HG03095 (cell line): Measurements from ENCODE around the gene C2orf49.
"Not testable (repeated sequence)": the region's sequence is repeated elsewhere in the genome, so short reads cannot be mapped to it uniquely, and the experiment has no call there.

Experiments
- ATAC-seq: cut with Tn5 transposase; IDR thresholded peaks from one replicate; pipeline ENCODE4 v1.9.1; 2021; ENCODE audit warnings: moderate library complexity; ENCODE audit not compliant: unreplicated experiment

The C2orf49 gene

DNA sequence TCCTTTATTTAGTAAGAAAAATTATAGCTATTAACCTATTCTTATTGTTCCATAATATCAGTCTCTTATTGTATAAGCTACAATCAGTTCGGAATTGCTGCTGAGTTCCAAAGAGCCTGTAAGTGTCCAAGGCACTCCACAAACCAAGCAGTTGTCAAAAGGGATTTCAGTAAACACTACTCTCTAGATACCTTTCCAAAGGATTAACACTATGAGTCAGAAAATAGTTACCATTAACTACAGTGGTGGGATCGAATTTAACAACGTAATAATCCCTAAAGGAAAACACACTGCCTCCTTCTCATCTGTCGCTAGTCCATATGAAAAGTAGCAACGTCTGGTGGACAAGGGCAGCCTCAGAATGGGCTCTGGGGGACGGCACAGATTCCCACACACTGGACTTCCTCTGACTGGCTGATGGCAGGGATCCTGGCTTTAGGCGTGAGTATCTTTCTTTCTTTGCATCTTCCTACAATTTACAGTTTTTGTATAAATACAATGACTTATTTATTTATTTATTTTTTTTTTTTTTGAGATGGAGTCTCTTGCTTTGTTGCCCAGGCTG lies 16.6 kb upstream of the C2orf49 start:
- no peak for ATAC-seq

DNA sequence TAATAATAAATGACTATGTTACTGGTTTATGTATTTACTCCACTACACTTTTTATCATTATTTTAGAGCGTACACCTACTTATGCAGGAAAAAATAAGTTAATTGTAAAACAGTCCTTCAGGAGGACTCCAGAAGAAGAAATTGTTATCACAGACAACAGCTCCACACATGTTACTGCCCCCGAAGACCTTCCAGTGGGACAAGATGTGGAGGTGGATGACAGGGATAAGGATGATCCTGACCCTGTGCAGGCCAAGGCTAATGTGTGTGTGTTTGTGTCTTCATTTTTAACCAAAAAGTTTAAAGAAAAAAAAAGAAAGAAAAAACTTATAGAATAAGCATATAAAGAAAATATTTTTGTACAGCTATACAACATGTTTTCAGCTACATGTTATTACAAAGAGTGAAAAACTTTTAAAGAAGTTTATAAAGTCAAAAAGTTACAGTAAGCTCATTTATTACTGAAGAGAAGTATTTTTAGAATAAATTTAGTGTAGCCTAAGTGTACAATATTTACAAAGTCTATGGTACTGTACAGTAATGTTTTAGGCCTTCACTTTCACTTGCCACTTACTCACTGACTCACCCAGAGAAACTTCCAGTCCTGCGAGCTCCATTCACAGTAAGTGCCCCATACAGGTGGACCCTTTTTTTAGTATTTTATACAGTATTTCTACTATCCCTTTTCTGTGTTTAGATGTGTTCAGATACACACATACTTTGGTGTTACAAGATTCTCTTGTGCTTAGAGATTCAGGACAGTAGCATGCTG lies 15.3 kb upstream of the C2orf49 start:
- no peak for ATAC-seq

GRCh38 chr2:105323111-105323510 lies 14.2 kb upstream of the C2orf49 start:
- no peak for ATAC-seq

GRCh38 chr2:105324101-105324500 lies 13.2 kb upstream of the C2orf49 start:
- no peak for ATAC-seq

DNA sequence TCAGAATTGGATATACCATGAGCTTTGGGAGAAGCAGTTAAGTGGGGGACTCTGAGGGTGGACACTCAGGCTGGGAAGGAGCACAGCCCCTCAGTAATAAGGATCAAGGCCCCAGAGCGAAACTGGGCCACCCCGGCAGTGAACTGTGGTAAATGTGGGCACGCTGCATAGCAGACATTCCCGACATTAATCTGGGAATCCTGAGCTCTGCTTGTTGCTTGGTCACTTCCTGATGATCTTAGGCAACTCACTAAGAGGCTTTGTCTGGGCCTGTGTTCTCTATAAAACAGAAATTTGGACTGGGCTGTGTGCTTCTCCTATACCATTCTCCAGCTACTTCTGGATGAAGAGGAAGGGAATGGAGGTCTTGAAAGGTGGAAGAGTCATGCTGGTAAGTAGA lies 12.6 kb upstream of the C2orf49 start:
- no peak for ATAC-seq

DNA sequence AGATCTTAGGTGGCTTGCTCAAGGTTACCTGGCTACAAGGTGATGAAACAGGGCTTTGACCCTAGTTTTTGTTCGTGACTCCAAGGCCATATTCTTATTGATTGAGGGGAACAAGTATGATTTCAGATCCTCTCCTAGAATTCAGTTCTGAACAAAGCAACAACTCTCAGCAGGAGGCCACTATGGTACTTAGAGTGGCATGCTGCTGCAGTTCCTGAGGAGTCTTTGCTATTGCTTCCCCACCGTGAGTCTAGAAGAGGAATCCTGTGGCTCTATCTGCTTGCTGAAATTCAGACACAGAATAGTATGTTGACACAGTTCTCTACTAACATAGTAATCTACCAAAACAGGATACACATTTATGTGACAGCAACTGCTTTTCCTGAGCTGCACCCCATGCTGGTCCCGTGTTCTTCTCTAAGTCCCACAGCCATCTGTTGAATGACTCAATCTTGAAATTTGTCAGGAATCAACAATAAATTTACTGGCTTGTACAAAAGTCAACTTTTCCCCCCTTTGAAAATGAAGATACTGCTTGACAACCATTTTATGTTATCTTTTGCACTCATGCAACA lies 11.9 kb upstream of the C2orf49 start:
- ATAC-seq, result no peak

- ATAC-seq, result not testable (repeated sequence)
Observed at GRCh38 chr2:105327271-105327670, 10.1 kb upstream of the C2orf49 start.

DNA sequence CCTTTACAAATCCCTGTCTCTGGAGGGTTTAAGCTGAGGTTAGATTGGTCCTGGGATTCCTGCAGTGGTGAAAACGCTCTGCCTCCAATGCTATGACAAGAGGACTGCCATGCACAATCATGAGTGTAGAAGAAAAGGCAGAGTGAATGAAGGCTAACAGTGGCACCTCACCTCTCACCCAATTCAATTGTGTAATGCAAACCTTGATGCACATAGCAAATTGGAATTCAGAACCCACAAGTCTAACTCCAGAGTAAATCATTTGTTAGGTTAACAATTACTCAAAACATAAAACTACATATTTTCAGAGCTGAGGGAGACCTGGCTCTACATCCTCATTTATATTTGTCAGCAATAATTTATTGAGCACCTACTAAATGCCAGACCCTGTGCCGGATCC lies 9.7 kb upstream of the C2orf49 start:
- ATAC-seq, result no peak

DNA sequence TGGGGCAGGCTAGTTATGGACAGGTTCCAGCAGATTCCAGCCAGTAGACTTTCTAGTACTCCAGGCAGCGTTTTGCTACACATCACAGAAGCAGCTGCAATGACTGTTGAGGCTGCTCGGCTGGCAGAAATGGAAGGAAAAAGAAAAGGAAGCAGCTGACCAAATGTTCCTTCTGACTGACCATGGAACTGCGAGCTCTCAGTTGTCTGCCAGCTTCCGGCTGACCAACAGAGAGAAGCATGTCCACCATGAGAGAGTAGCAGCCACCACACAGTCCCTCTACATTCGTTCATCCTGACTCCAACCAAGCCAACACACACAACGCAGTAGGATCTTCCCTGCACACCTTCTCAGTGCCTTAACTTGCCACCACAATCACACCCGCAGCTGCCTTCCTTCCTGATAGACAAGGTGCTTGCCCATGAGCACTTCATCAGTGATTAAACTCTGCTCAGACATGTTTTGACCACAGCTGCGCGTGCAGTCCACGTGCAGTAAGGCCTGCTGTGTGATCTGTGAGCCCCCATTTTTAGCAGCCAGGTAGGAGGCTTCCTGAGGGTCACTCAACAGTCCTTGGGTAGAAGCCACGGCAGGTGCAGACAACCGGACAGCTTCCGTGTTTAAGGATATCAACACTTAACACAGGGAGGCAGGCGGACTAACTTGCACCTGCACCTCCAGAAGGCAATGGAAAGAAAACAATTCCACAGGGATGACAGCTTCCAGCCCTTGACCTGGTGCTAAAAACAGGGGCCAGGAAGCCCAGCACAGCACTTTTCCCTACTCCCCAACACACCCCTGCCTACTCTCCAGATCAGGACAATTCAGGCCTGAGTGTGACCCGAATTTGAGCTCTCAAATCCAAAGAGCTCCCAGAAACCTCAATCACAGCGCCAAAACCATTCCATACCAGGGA lies 8.8 kb upstream of the C2orf49 start:
- ATAC-seq, result no peak

GRCh38 chr2:105329197-105329554 lies 8.2 kb upstream of the C2orf49 start:
- ATAC-seq, result no peak

DNA sequence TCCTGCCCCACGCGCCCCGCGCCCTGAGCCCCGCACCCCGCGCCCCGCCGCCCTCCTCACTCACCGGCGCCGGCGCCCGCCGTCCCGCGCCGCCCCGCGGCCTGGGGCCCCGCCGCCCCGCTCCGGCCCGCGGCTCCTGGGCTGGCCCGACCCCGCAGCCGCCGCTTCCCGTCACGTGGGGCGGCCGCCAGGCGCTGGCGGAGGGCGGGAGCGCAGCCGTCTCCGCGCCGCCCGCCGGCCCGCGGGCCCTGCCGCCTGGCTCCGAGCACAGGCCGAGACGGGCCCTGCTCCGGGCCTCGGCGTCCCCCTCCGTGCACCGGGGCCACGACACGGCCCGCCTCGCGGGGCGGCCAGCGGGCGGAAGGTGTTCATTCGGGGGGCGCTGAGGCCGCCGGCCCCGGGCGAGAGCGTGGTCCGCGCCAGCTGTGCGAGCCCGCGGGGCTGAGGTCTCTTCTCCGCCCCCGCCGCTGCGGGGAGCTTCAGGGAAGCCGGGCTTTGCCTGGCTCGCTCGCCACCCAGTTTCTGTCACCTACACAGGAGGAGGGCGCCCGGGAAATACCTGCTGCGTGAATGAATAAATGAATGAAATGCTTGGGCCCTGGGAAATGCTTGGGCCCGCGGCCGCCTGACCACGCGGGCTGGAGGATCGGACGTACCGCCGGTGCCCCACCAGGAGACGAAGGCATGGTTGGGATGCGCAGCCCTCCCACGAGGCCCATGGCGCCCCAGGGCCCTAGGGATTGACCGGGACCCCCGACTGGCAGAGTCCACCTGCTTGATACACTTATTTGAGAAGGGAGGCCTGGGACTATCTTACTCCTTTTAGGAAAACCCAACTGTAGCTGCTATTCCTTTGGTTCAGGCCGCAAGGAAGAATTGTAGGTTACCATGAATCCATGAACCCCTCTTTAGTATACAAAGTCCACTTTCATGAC lies 7.5 kb upstream of the C2orf49 start, which contains the start of gene TGFBRAP1:
TSS of gene TGFBRAP1 (minus strand) at position 175 of the 935 bp plus-strand sequence. CDS start 21,434 bp downstream, outside the sequence.
- ATAC-seq, result peak; percentile 76

GRCh38 chr2:105330681-105331375 lies 6.5 kb upstream of the C2orf49 start:
- no peak for ATAC-seq

- no peak for ATAC-seq
Observed at GRCh38 chr2:105334211-105334610, 3.1 kb upstream of the C2orf49 start.

- ATAC-seq, result no peak
Observed at GRCh38 chr2:105335469-105335868, 1.9 kb upstream of the C2orf49 start.

DNA sequence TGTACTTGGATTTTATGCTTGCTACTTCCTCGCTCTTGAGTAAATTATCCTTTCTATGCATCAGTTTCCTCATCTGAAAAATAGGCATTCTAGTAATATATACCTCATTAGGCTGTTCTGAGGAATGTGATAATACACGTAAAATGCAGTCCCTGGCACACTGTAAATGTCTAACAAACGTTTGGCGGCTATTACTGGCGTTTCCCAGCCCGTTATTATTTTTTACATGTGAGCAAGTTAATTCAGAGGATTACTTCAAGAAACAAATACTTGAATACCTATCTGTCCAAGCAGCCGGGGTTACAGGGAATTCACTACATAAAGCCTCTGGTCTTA lies 586 bp upstream of the C2orf49 start:
- ATAC-seq, result no peak

- ATAC-seq, result no peak
Observed at GRCh38 chr2:105338020-105338385, 663 bp downstream of the C2orf49 start.

DNA sequence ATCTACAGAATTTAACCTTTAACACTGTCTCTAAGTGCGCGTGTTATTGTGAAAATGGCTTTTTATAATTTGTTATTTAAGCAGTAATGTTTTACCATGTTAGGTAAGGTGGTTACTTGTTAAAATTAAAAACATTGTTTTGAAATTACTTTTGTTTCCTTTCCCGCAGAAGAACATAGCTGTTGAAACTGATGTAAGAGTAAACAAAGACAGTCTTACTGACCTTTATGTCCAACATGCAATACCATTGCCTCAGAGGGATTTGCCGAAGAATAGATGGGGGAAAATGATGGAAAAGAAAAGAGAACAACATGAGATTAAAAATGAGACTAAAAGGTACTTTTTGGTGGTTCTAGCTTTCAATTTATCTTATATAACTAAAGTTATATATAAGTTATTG lies 2.1 kb downstream of the C2orf49 start:
- ATAC-seq, result no peak

- ATAC-seq, result no peak
Observed at GRCh38 chr2:105344704-105345345, 7.5 kb downstream of the C2orf49 start.

DNA sequence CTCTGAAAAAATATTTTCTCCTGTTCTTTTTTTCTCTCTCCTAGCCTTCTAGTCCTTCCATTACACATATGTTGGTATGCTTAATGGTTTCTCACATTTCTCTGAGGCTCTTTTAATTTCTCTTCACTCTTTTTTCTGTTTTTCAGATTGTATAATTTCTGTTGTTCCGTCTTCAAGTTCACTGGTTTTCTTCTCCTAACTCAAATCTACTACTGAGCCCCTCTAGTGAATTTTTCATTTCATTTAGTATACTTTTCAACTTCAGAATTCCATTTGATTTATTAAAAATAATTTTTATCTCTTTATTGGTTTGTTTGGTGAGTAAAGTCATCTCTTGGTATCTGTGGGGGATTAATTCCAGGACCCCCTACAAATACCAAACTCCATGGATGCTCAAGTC lies 19.8 kb downstream of the C2orf49 start:
- ATAC-seq, result no peak
